ENCODE data around the gene TLCD4. TPM values are rescaled to one million over a fixed set of nuclear protein-coding genes. Genes with fewer than 3 reads are reported as not detected.

TLCD4 gene
- total and polyA plus RNA-seq, 10 donors = 0.11 to 12.5 (median 0.75) TPM

GRCh38 chr1:95071539-95071938 lies 45.6 kb upstream of the TLCD4 start:
- Histone ChIP-seq H3K27me3 (replicated peaks in 1 of 7) (no peaks in the 10 kb centered on the region), H3K9me3 (no peaks in the 10 kb centered on the region), H3K36me3 (peaks cover 0 to 6% (median 0%) of the 10 kb centered on the region in 6 donors), H3K4me3 (peak overlapping the region in 3 of 8 donors; percentile 61 to 79 (median 64)), H3K27ac (peak overlapping the region in 1 of 8 donors; percentile 94), H3K4me1 (peaks cover 5 to 29% (median 26%) of the 10 kb centered on the region in 6 donors)
- DNase-seq = no peak
- WGBS, 5 donors = 65 to 90% (median 76%) methylated on average over 2 of the region's 2 CpGs
- no peak for TF ChIP-seq CTCF (IDR thresholded peaks at IDR 0.05 in 8 of 11, conservative IDR thresholded peaks at IDR 0.05 in 3 of 11)
- no peak for TF ChIP-seq POLR2AphosphoS5 (IDR thresholded peaks at IDR 0.05)
- TF ChIP-seq POLR2A (IDR thresholded peaks at IDR 0.05) = no peak
- intact Hi-C loops (cut with DNase I; ENCODE audit: low total_unique reads) = no loop called here

GRCh38 chr1:95072117-95072516 lies 45.0 kb upstream of the TLCD4 start:
- WGBS, 5 donors = 17 to 26% (median 24%) methylated on average over 7 of the region's 7 CpGs
- intact Hi-C loops (cut with DNase I; ENCODE audit: low total_unique reads) = no loop called here
- no peak for TF ChIP-seq CTCF (IDR thresholded peaks at IDR 0.05 in 8 of 11, conservative IDR thresholded peaks at IDR 0.05 in 3 of 11)
- TF ChIP-seq POLR2AphosphoS5 (IDR thresholded peaks at IDR 0.05) = no peak
- no peak for TF ChIP-seq POLR2A (IDR thresholded peaks at IDR 0.05)
- Histone ChIP-seq H3K9me3 (no peaks in the 10 kb centered on the region), H3K27ac (peak overlapping the region; percentile 80 to 94 (median 90)), H3K36me3 (peaks cover 0 to 6% (median 0%) of the 10 kb centered on the region in 6 donors), H3K27me3 (replicated peaks in 1 of 7) (peaks cover 0 to 3% (median 0%) of the 10 kb centered on the region in 7 donors), H3K4me1 (peaks cover 5 to 27% (median 21%) of the 10 kb centered on the region in 6 donors), H3K4me3 (peak overlapping the region; percentile 51 to 82 (median 64))
- DNase-seq = no peak

GRCh38 chr1:95072532-95073419 lies 44.4 kb upstream of the TLCD4 start, which contains the start of gene ALG14:
ALG14 (minus strand) TSS chr1:95072951; CDS start chr1:95072898, 53 bp downstream.
- Histone ChIP-seq H3K4me1 (peaks cover 5 to 20% (median 17%) of the 10 kb centered on the region in 6 donors), H3K4me3 (peak within 1 kb of the TSS; percentile 51 to 82 (median 64)), H3K36me3 (peaks cover 0 to 6% (median 0%) of the 10 kb centered on the region in 6 donors), H3K27ac (peak within 1 kb of the TSS; percentile 80 to 94 (median 90)), H3K9me3 (no peaks in the 10 kb centered on the region), H3K27me3 (replicated peaks in 1 of 7) (peaks cover 0 to 10% (median 0%) of the 10 kb centered on the region in 7 donors)
- TF ChIP-seq POLR2A (IDR thresholded peaks at IDR 0.05) (peak in 1 of 3 donors; percentile 54), POLR2AphosphoS5 (IDR thresholded peaks at IDR 0.05) (peak; percentile 91 to 98 (median 98)), CTCF (IDR thresholded peaks at IDR 0.05 in 8 of 11, conservative IDR thresholded peaks at IDR 0.05 in 3 of 11) (no peak)
- WGBS, 5 donors = 0 to 1% (median 1%) methylated on average over 38 to 53 of the region's 53 CpGs
- intact Hi-C loops (cut with DNase I; ENCODE audit: low total_unique reads) = no loop called here
- peak; percentile 97 for DNase-seq

- H3K27ac ChIP-seq = peak overlapping the region; percentile 80 to 94 (median 90)
- intact Hi-C loops (cut with DNase I; ENCODE audit: low total_unique reads) = no loop called here
Measured at GRCh38 chr1:95073446-95073845, 43.7 kb upstream of the TLCD4 start.

More at GRCh38 chr1:95073446-95073845, 43.7 kb upstream of the TLCD4 start:
- no peaks in the 10 kb centered on the region for H3K9me3 ChIP-seq
- DNase-seq = no peak
- peaks cover 0 to 6% (median 0%) of the 10 kb centered on the region in 6 donors for H3K36me3 ChIP-seq
- H3K4me3 ChIP-seq = peak overlapping the region; percentile 51 to 82 (median 64)
- peaks cover 5 to 20% (median 17%) of the 10 kb centered on the region in 6 donors for H3K4me1 ChIP-seq
- WGBS, 5 donors = 18 to 31% (median 21%) methylated on average over 3 of the region's 3 CpGs
- peaks cover 0 to 12% (median 0%) of the 10 kb centered on the region in 7 donors for H3K27me3 ChIP-seq (replicated peaks in 1 of 7)
- no peak for TF ChIP-seq POLR2A (IDR thresholded peaks at IDR 0.05)
- TF ChIP-seq POLR2AphosphoS5 (IDR thresholded peaks at IDR 0.05) = no peak

Measured in spleen (tissue), 11 donors.